ENCODE data around the gene TBXAS1. TPM values are rescaled to one million over a fixed set of nuclear protein-coding genes. Genes with fewer than 3 reads are reported as not detected.

TBXAS1 gene
- total and polyA plus RNA-seq, 4 donors = 4.1 to 22.4 (median 12.2) TPM

- TF ChIP-seq JUND (IDR thresholded peaks at IDR 0.05) (no peak), ATF3 (IDR thresholded peaks at IDR 0.05) (no peak), MAX (IDR thresholded peaks at IDR 0.05) (no peak), SP1 (IDR thresholded peaks at IDR 0.05) (no peak), CTCF (IDR thresholded peaks at IDR 0.05; ENCODE audit: low read depth, low read length, missing input control) (no peak), REST (IDR thresholded peaks at IDR 0.05) (no peak), NR2F2 (IDR thresholded peaks at IDR 0.05) (no peak), HNF4A (conservative IDR thresholded peaks at IDR 0.05) (no peak)
- H3K27ac ChIP-seq (ENCODE audit: low read depth in 1 of 2, low read length in 2 of 2) = no peak overlapping the region
- no peaks in the 10 kb centered on the region for H3K9me3 ChIP-seq (ENCODE audit: control insufficient read depth in 4 of 4, low read length in 3 of 4)
- WGBS = 68% methylated on average over 11 of the region's 11 CpGs
- H3K4me3 ChIP-seq (ENCODE audit: low read depth in 1 of 3, low read length in 3 of 3) = no peak overlapping the region
- DNase-seq (ENCODE audit: low spot score) = no peak
- H3K9ac ChIP-seq (ENCODE audit: low read depth in 1 of 2, low read length in 2 of 2) = no peak overlapping the region
- H3K27me3 ChIP-seq (ENCODE audit: control insufficient read depth in 4 of 4, insufficient read depth in 4 of 4, low read length in 3 of 4) = no peaks in the 10 kb centered on the region
- H3K4me1 ChIP-seq (ENCODE audit: control insufficient read depth in 4 of 4, insufficient read depth in 4 of 4, low read length in 3 of 4) = peaks cover 0 to 7% (median 5%) of the 10 kb centered on the region in 4 donors
- H3K36me3 ChIP-seq (ENCODE audit: control insufficient read depth in 4 of 4, insufficient read depth in 3 of 4, low read depth in 1 of 4, low read length in 3 of 4) = peaks cover 0 to 6% (median 4%) of the 10 kb centered on the region in 4 donors
These were observed 190.1 kb downstream of the TBXAS1 start for GRCh38 chr7:140019172-140019571.

GRCh38 chr7:140019606-140020005 lies 190.5 kb downstream of the TBXAS1 start:
- 80% methylated on average over 3 of the region's 3 CpGs for WGBS
- no peak overlapping the region for H3K9ac ChIP-seq (ENCODE audit: low read depth in 1 of 2, low read length in 2 of 2)
- TF ChIP-seq ZBTB33 (IDR thresholded peaks at IDR 0.05) (no peak), ATF3 (IDR thresholded peaks at IDR 0.05) (no peak), FOXA1 (IDR thresholded peaks at IDR 0.05) (no peak), RAD21 (IDR thresholded peaks at IDR 0.05) (no peak), MAX (IDR thresholded peaks at IDR 0.05) (no peak), GABPA (IDR thresholded peaks at IDR 0.05 in 1 of 2, conservative IDR thresholded peaks at IDR 0.05 in 1 of 2) (no peak), NR2F2 (IDR thresholded peaks at IDR 0.05) (no peak), HNF4G (IDR thresholded peaks at IDR 0.05) (no peak), YY1 (IDR thresholded peaks at IDR 0.05) (no peak), EGR1 (IDR thresholded peaks at IDR 0.05; ENCODE audit: low read depth in 2 of 2) (no peak), JUND (IDR thresholded peaks at IDR 0.05) (no peak), REST (IDR thresholded peaks at IDR 0.05) (no peak), CTCF (IDR thresholded peaks at IDR 0.05; ENCODE audit: low read depth, low read length, missing input control) (no peak), TAF1 (conservative IDR thresholded peaks at IDR 0.05) (no peak)
- peaks cover 0 to 7% (median 5%) of the 10 kb centered on the region in 4 donors for H3K4me1 ChIP-seq (ENCODE audit: control insufficient read depth in 4 of 4, insufficient read depth in 4 of 4, low read length in 3 of 4)
- H3K36me3 ChIP-seq (ENCODE audit: control insufficient read depth in 4 of 4, insufficient read depth in 3 of 4, low read depth in 1 of 4, low read length in 3 of 4) = peaks cover 2 to 8% (median 4%) of the 10 kb centered on the region in 4 donors
- no peaks in the 10 kb centered on the region for H3K9me3 ChIP-seq (ENCODE audit: control insufficient read depth in 4 of 4, low read length in 3 of 4)
- DNase-seq (ENCODE audit: low spot score) = no peak
- H3K27ac ChIP-seq (ENCODE audit: low read depth in 1 of 2, low read length in 2 of 2) = no peak overlapping the region
- H3K27me3 ChIP-seq (ENCODE audit: control insufficient read depth in 4 of 4, insufficient read depth in 4 of 4, low read length in 3 of 4) = no peaks in the 10 kb centered on the region
- no peak overlapping the region for H3K4me3 ChIP-seq (ENCODE audit: low read depth in 1 of 3, low read length in 3 of 3)

Measured in liver (tissue), 9 donors.